Heart right ventricle (tissue), 16 donors: Measurements from ENCODE around the gene RDH16. TPM values are rescaled to one million over a fixed set of nuclear protein-coding genes. Genes with fewer than 3 reads are reported as not detected.

ENCODE experiments used
- ATAC-seq, 8 donors: fragments of 200-7000 bp; cut with Tn5 transposase; one replicate each; pipeline ENCODE4 v1.9.1; 2020; ENCODE audit warnings: mild to moderate bottlenecking in 8 of 8, moderate library complexity in 8 of 8, moderate number of reproducible peaks in 1 of 8
- DNase-seq, 2 donors: peaks; one replicate each; pipeline ENCODE4 v3.0.0-alpha.2; 2020
- H3K27ac ChIP-seq, 10 donors: fragments of 200-600 bp; sonication (generic) in 2 of 10; one replicate each; pipeline versions ENCODE4 v1.5.0 to v1.8.0; 2020 to 2022; ENCODE audit warnings: mild to moderate bottlenecking in 3 of 10
- H3K27me3 ChIP-seq, 7 donors: fragments of 200-600 bp; one replicate each; pipeline ENCODE4 v1.8.0; 2021 to 2022; ENCODE audit warnings: mild to moderate bottlenecking in 2 of 7
- H3K36me3 ChIP-seq, 9 donors: fragments of 200-600 bp; sonication (generic) in 1 of 9; one replicate each; pipeline versions ENCODE4 v1.5.0 to v1.8.0; 2020 to 2022; ENCODE audit warnings: mild to moderate bottlenecking in 2 of 9
- H3K4me1 ChIP-seq, 9 donors: fragments of 200-600 bp; sonication (generic) in 1 of 9; one replicate each; pipeline versions ENCODE4 v1.5.0 to v1.8.0; 2020 to 2022; ENCODE audit warnings: mild to moderate bottlenecking in 4 of 9
- H3K4me3 ChIP-seq, 10 donors: fragments of 200-600 bp; sonication (generic) in 2 of 10; one replicate each; pipeline versions ENCODE4 v1.5.0 to v1.8.0; 2020 to 2022; ENCODE audit warnings: mild to moderate bottlenecking in 7 of 10, moderate library complexity in 2 of 10
- H3K9me3 ChIP-seq, 11 donors: fragments of 200-600 bp in 10 of 11; sonication (generic) in 2 of 11; one replicate each; pipeline versions ENCODE4 v1.5.0 to v1.8.0; 2013 to 2022; ENCODE audit warnings: mild to moderate bottlenecking in 2 of 11, control low read depth in 1 of 11, moderate library complexity in 1 of 11
- CTCF ChIP-seq, 9 donors: fragments of 200-600 bp; sonication (generic) in 2 of 9; IDR thresholded peaks; one replicate each; pipeline versions ENCODE4 v1.5.0 to v1.8.0; 2021 to 2022; ENCODE audit warnings: antibody characterized with exemption in 9 of 9, mild to moderate bottlenecking in 5 of 9, moderate library complexity in 1 of 9
- WGBS, 2 donors: extraction: QIAGEN DNeasy Blood & Tissue Kit; methylation state at CpG; one replicate each; pipeline ENCODE4 v1.1.7; 2013; ENCODE audit warnings: inconsistent platforms in 1 of 2; 5-methylcytosine and 5-hydroxymethylcytosine counted together
- intact Hi-C, 10 donors: fragments of 100-400 bp; cut with DNase I; formaldehyde crosslinking; loops; one replicate each; pipeline versions ENCODE4 v1.11.1 to v1.14.2; 2022
- polyA plus RNA-seq, 2 donors: library from polyadenylated mRNA; stranded (reverse); fragments of 200-250 nt; gene quantifications; one replicate each; pipeline ENCODE4 v1.2.3, GENCODE V29; 2013
- total RNA-seq, 10 donors: library from RNA; stranded (reverse); fragmentation: NEBNext Ultra II Directional in 3 of 10; extraction: Animal tissue kit (Norgen Biotek cat#: 25700) in 3 of 10; gene quantifications; one replicate each; pipeline versions ENCODE4 v1.2.1 to v1.2.4, GENCODE V29; 2021 to 2023
- donor health status: Arrhythmogenic right ventricular cardiomyopathy.
- donor health status: ischemic (EF 13 %, LVEDD 7.1; RV severe dilation, severe dysfunction).
- donor health status: healthy with polysubstance abuse.
- donor health status: DM: no; HTN: yes; CAD: no.
- donor health status: DM: no; HTN: no; CAD: no.
- donor health status: ischemic (EF 25% LVEDD 6.9; RV normal size, moderate dysfunction).
- donor health status: ischemic (EF 25% LVEDD 5.7; RV mildly dilated, moderate dysfunction).
- donor health status: healthy.
- donor health status: DM: yes; HTN: yes; CAD: no.
- donor health status: Ischemic cardiomyopathy.
- donor health status: ischemic (EF 35%, LVEDD 5.7; RV mildly dilated, moderate dysfunction).
- donor health status: nonischemic (EF 11% LVEDD 7.7; RV severe dilation, severe dysfunction).
- donor health status: DM: yes; HTN: yes; CAD: no.
- donor health status: PGD.
- donor health status: ischemic (EF 29% LVEDD 5.4; RV normal size, mild dysfunction).
- donor health status: nonischemic (EF 23%, LVEDD 6.1; RV moderate dilation, normal function).

RDH16 gene
- total and polyA plus RNA-seq, 12 donors = 0.12 to 0.59 (median 0.23) TPM; not detected in 2

- no peaks in the 10 kb centered on the region for H3K27me3 ChIP-seq
- intact Hi-C loops = no loop called here
- DNase-seq (no peak), ATAC-seq (no peak)
- no peak for TF ChIP-seq CTCF (IDR thresholded peaks at IDR 0.05)
- no peaks in the 10 kb centered on the region for H3K36me3 ChIP-seq
- 86 to 93% methylated on average over 2 of the region's 2 CpGs for WGBS, 2 donors
- peaks cover 0 to 21% (median 4%) of the 10 kb centered on the region in 9 donors for H3K4me1 ChIP-seq
- no peak overlapping the region for H3K27ac ChIP-seq
- no peaks in the 10 kb centered on the region for H3K9me3 ChIP-seq
- H3K4me3 ChIP-seq = no peak overlapping the region
Observed at GRCh38 chr12:56935752-56936151, 21.7 kb downstream of the RDH16 start.

- Histone ChIP-seq H3K9me3 (no peaks in the 10 kb centered on the region), H3K4me1 (peaks cover 0 to 21% (median 4%) of the 10 kb centered on the region in 9 donors), H3K36me3 (no peaks in the 10 kb centered on the region), H3K4me3 (no peak overlapping the region), H3K27ac (no peak overlapping the region), H3K27me3 (no peaks in the 10 kb centered on the region)
- 80 to 81% methylated on average over 2 of the region's 2 CpGs for WGBS, 2 donors
- no peak for DNase-seq
- no peak for ATAC-seq
- intact Hi-C loops = no loop called here
- no peak for TF ChIP-seq CTCF (IDR thresholded peaks at IDR 0.05)
Observed at GRCh38 chr12:56935157-56935556, 22.3 kb downstream of the RDH16 start.

- no peak for ATAC-seq
- Histone ChIP-seq H3K4me3 (no peak within 1 kb of the TSS), H3K36me3 (no peaks in the 10 kb centered on the region), H3K4me1 (peaks cover 0 to 21% (median 4%) of the 10 kb centered on the region in 9 donors), H3K27ac (peak within 1 kb of the TSS in 1 of 10 donors; percentile 71), H3K27me3 (no peaks in the 10 kb centered on the region), H3K9me3 (no peaks in the 10 kb centered on the region)
- intact Hi-C loops = no loop called here
- DNase-seq = no peak
- 94% methylated on average over 15 of the region's 15 CpGs for WGBS, 2 donors
- TF ChIP-seq CTCF (IDR thresholded peaks at IDR 0.05) = no peak
Observed at GRCh38 chr12:56933826-56934625, 23.4 kb downstream of the RDH16 start, which contains the start of gene SDR9C7. SDR9C7 (minus strand) TSS chr12:56934408; CDS start chr12:56934261, 147 bp downstream.

GRCh38 chr12:56932867-56933266 is 24.5 kb downstream of the RDH16 start:
- TF ChIP-seq CTCF (IDR thresholded peaks at IDR 0.05) = no peak
- no peaks in the 10 kb centered on the region for H3K9me3 ChIP-seq
- ATAC-seq (peak in 6 of 8 donors; percentile 28 to 73 (median 50)), DNase-seq (peak in 1 of 2 donors; percentile 29)
- peaks cover 0 to 21% (median 4%) of the 10 kb centered on the region in 9 donors for H3K4me1 ChIP-seq
- 72 to 81% methylated on average over 1 of the region's 1 CpG for WGBS, 2 donors
- H3K4me3 ChIP-seq = no peak overlapping the region
- intact Hi-C loops = no loop called here
- H3K36me3 ChIP-seq = no peaks in the 10 kb centered on the region
- H3K27ac ChIP-seq = peak overlapping the region in 1 of 10 donors; percentile 71
- no peaks in the 10 kb centered on the region for H3K27me3 ChIP-seq
